ENCODE measurements around the gene CMPK2. TPM values are rescaled to one million over a fixed set of nuclear protein-coding genes. Genes with fewer than 3 reads are reported as not detected.

Gene CMPK2
- total RNA-seq, 2 experiments from 2014 or later, result 84.8 to 91.1 TPM

DNA sequence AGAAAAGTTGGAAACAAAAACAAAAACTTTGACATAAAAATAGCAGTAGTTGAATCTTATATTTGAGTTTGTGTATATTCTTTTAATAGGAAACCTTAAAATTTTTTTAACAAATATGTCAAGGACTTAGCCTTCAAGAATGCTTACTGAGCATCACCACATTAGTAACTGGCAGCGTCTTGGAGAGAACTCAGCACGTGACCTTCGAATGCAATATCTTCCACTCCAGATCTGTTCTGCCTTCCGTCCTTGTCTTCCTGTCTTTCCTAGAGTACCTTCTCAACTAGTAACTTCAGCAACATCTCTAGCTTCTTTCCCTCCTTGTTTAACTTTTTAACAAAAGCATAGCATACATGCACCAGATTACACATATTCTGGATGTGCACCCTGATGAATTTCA lies 12.8 kb upstream of the CMPK2 start:
- Mint-ChIP-seq H3K4me1 (peaks cover 55% of the 10 kb centered on the region), H3K36me3 (ENCODE audit: low read depth) (peaks cover 66% of the 10 kb centered on the region), H3K9me3 (peaks cover 5% of the 10 kb centered on the region), H3K4me3 (peak overlapping the region; percentile 87), H3K27ac (peak overlapping the region; percentile 89), H3K27me3 (peaks cover 2% of the 10 kb centered on the region)
- ChIA-PET POLR2A (interaction anchor here (0.9 to 6.3 kb wide), 10 partner anchors 9 to 1803 kb away, joined by 3 to 221 read pairs (median 10); partner anchors contain the start of genes CMPK2, ID2 and RNF144A), CTCF (interaction anchor here (0.8 to 7.2 kb wide), 8 partner anchors 12 to 166 kb away, joined by 6 to 143 read pairs (median 14); partner anchors contain the start of genes CMPK2 and RNF144A)
- no peak for DNase-seq

DNA sequence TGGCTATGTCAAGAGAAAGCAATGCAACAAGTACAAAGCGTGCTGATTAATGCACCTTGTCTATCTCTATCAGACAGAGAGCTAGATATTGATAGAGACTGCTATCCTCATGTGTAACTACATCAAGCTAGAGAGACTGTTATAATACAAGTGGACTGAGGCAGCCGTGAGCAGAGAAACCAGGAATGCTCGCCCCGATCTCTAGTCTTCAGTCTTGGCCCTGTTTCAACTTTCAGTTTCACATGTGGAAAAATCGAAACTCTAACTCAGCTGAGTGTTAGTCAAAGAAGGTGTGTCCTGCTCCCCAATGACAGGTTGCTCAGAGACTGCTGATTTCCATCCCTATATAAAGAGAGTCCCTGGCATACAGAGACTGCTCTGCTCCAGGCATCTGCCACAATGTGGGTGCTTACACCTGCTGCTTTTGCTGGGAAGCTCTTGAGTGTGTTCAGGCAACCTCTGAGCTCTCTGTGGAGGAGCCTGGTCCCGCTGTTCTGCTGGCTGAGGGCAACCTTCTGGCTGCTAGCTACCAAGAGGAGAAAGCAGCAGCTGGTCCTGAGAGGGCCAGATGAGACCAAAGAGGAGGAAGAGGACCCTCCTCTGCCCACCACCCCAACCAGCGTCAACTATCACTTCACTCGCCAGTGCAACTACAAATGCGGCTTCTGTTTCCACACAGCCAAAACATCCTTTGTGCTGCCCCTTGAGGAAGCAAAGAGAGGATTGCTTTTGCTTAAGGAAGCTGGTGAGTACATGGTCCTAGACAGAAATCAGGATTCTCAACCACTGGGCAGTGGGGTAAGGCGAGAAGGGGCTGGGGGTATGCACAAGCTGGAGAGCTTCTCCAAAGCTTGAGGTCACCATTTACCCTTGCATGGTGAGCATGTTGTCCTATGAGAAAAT lies 11.9 kb upstream of the CMPK2 start, which contains the start of gene RSAD2:
TSS of gene RSAD2 (plus strand) at position 376 of the 903 bp plus-strand sequence. CDS start at position 400, 24 bp downstream.
- Mint-ChIP-seq H3K27me3 (peaks cover 2% of the 10 kb centered on the region), H3K4me1 (peaks cover 60% of the 10 kb centered on the region), H3K9me3 (peaks cover 5% of the 10 kb centered on the region), H3K27ac (peak within 1 kb of the TSS; percentile 89), H3K4me3 (peak within 1 kb of the TSS; percentile 87), H3K36me3 (ENCODE audit: low read depth) (peaks cover 57% of the 10 kb centered on the region)
- CTCF ChIA-PET, result interaction anchor here (0.6 to 7.2 kb wide), 12 partner anchors 10 to 166 kb away, joined by 3 to 143 read pairs (median 6); partner anchors contain the start of genes CMPK2 and RNF144A
- DNase-seq, result peak; percentile 58
- POLR2A ChIA-PET, result interaction anchor here (0.9 to 6.3 kb wide), 9 partner anchors 10 to 1804 kb away, joined by 3 to 221 read pairs (median 11); partner anchors contain the start of genes CMPK2, ID2 and RNF144A

DNA sequence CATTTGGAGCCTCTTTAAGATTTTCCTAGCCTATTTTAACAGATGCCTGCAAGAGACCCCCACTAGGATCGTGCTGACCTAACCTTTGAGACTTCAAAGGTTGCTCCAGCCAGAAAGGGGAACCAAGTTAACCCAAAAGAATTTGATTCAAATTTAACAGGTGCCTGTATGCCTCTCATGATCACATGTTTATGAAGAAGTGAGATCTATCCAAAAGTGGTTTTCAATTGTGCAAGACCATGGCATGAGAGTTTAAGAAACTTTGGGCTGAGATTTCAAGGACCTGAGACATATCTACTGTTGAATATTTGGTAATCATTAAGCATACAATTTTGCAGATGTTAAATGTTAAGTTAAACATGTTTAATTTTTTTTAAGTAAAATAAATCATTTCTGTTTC lies 10.6 kb upstream of the CMPK2 start:
- CTCF ChIA-PET, result interaction anchor here (1.6 to 7.2 kb wide), 4 partner anchors 10 to 50 kb away, joined by 7 to 143 read pairs (median 26); partner anchors contain the start of genes CMPK2 and RNF144A
- H3K9me3 Mint-ChIP-seq, result peaks cover 5% of the 10 kb centered on the region
- peaks cover 50% of the 10 kb centered on the region for H3K36me3 Mint-ChIP-seq (ENCODE audit: low read depth)
- peaks cover 51% of the 10 kb centered on the region for H3K4me1 Mint-ChIP-seq
- H3K27me3 Mint-ChIP-seq, result peaks cover 5% of the 10 kb centered on the region
- H3K27ac Mint-ChIP-seq, result no peak overlapping the region
- H3K4me3 Mint-ChIP-seq, result no peak overlapping the region
- no peak for DNase-seq
- POLR2A ChIA-PET, result interaction anchor here (3.0 to 6.3 kb wide), 2 partner anchors 10 to 15 kb away, joined by 15 to 221 read pairs; partner anchors contain the start of gene CMPK2

DNA sequence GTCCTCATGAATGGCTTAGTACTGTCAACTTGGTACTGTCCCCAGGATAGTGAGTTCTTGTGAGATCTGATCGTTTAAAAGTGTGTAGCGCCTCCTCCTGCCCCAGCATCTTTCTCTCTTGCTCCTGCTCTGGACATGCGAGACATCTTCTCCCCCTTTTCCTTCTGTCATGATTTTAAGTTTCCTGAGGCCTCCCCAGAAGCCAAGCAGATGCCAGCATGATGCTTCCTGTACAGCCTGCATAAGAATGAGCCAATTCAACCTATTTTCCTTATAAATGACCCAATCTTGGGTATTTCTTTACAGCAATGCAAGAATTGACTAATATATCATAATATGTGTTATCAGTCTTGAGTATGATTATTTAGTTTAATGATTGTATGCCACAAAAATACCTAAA lies 8.3 kb upstream of the CMPK2 start:
- H3K9me3 Mint-ChIP-seq, result peaks cover 5% of the 10 kb centered on the region
- peaks cover 5% of the 10 kb centered on the region for H3K27me3 Mint-ChIP-seq
- no peak for DNase-seq
- peaks cover 42% of the 10 kb centered on the region for H3K36me3 Mint-ChIP-seq (ENCODE audit: low read depth)
- ChIA-PET CTCF (no interaction called here), POLR2A (no interaction called here)
- no peak overlapping the region for H3K27ac Mint-ChIP-seq
- no peak overlapping the region for H3K4me3 Mint-ChIP-seq
- peaks cover 35% of the 10 kb centered on the region for H3K4me1 Mint-ChIP-seq

DNA sequence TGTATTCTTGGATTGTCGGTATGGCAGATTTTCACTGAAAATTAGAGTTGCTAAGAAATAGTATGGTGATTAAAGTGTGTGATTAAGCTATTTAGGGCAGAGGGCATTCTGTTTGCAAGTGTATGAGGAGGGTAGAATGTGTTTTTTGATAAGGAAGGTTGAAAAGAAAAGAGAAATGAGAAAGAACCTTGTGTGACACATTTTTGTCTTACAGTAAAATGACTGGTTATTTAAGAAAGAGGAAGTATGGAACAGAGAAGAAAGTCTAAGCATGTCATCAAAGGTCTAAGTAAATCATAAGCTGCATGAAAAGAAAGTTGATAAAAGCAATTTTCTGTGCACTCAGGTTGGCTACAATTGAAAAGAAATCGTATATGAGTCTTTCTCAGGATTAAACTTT lies 6.7 kb upstream of the CMPK2 start:
- Mint-ChIP-seq H3K4me3 (no peak overlapping the region), H3K36me3 (ENCODE audit: low read depth) (peaks cover 38% of the 10 kb centered on the region), H3K9me3 (peaks cover 5% of the 10 kb centered on the region), H3K27me3 (peaks cover 5% of the 10 kb centered on the region), H3K27ac (no peak overlapping the region), H3K4me1 (peaks cover 36% of the 10 kb centered on the region)
- ChIA-PET CTCF (interaction anchor here (0.7 to 1.3 kb wide), 2 partner anchors 16 to 45 kb away, joined by 3 to 4 read pairs; partner anchors contain the start of gene RNF144A), POLR2A (interaction anchor here (1.4 kb wide), 1 partner anchor 10 kb away, joined by 4 read pairs; no protein-coding TSS in a partner anchor)
- no peak for DNase-seq

DNA sequence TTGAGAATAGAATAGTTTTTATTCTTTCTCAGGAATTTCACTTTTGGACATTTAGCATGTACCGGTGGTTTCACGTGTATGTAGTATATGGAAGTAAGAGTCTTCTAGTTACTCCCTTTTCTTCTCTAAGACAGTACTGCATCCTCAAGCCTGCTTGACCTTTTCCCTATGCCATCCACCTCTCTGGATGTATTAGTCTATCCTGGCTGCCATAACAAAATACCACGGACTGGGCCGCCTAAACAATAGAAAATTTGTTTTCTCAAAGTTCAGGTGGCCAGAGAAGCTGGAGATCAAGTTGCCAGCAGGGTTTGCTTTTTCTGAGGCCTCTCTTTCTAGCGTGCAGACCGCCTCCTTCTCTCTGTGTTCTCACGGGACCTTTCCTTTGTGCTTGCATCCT lies 1.3 kb upstream of the CMPK2 start:
- Mint-ChIP-seq H3K27me3 (no peaks in the 10 kb centered on the region), H3K9me3 (peaks cover 5% of the 10 kb centered on the region), H3K4me1 (peaks cover 43% of the 10 kb centered on the region), H3K27ac (peak overlapping the region; percentile 99), H3K4me3 (peak overlapping the region; percentile 97), H3K36me3 (ENCODE audit: low read depth) (peaks cover 59% of the 10 kb centered on the region)
- DNase-seq, result no peak
- CTCF ChIA-PET, result interaction anchor here (1.0 to 5.2 kb wide), 11 partner anchors 10 to 49 kb away, joined by 3 to 143 read pairs (median 5); partner anchors contain the start of genes RNF144A and RSAD2
- POLR2A ChIA-PET, result interaction anchor here (1.1 to 7.0 kb wide), 7 partner anchors 11 to 52 kb away, joined by 4 to 221 read pairs (median 20); partner anchors contain the start of gene RSAD2

DNA sequence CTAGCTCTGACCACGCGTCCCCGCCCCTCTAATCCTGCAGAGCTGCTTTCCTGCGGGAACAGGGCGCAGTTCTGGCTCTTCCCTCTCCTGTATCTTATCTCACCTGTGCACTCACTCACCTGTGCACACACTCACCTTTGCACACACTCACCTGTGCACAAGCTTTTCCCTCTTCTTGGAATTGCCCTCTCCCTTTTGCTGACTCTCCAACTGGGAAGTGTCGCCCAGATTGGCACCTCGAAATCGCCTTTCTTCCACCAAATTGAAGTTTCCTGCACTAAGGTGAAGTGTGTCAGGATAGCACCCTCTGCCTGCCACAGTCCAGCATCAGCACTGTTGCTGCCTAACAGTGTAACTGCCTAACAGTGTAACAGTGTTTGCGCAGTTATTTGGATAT lies 566 bp upstream of the CMPK2 start:
- peak overlapping the region; percentile 97 for H3K4me3 Mint-ChIP-seq
- ChIA-PET CTCF (interaction anchor here (1.1 to 5.2 kb wide), 12 partner anchors 9 to 52 kb away, joined by 3 to 143 read pairs (median 6); partner anchors contain the start of genes RNF144A and RSAD2), POLR2A (interaction anchor here (0.6 to 7.0 kb wide), 11 partner anchors 12 to 147 kb away, joined by 3 to 221 read pairs (median 6); partner anchors contain the start of gene RSAD2)
- peaks cover 12% of the 10 kb centered on the region for H3K9me3 Mint-ChIP-seq
- H3K27me3 Mint-ChIP-seq, result no peaks in the 10 kb centered on the region
- peaks cover 62% of the 10 kb centered on the region for H3K36me3 Mint-ChIP-seq (ENCODE audit: low read depth)
- DNase-seq, result peak; percentile 55
- H3K27ac Mint-ChIP-seq, result peak overlapping the region; percentile 99
- peaks cover 50% of the 10 kb centered on the region for H3K4me1 Mint-ChIP-seq

DNA sequence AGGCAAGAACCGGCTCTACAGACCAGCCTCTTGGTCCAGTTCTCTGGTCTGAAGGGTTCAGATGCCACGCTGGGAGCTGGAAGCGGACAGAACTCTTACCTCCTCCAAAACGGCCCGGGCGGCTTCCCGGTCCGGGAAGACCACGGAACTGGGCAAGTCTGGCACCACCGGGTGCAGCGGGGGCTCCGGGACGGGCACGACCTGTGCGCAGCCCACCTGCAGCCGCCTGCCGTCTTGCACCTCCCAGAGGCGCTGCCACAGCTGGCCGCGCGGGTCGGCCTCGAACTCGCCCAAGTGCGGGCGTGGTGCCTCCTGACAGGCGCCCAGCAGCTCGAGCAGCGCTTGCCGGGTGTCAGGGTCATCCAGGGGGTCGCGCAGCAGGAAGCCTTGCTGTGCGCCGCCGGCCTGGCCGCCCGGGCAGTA lies 773 bp downstream of the CMPK2 start:
- ChIA-PET CTCF (interaction anchor here (1.1 to 5.2 kb wide), 8 partner anchors 13 to 55 kb away, joined by 3 to 143 read pairs (median 8); partner anchors contain the start of gene RSAD2), POLR2A (interaction anchor here (0.7 to 7.0 kb wide), 16 partner anchors 8 to 1816 kb away, joined by 3 to 221 read pairs (median 4); partner anchors contain the start of genes ID2 and RSAD2)
- H3K9me3 Mint-ChIP-seq, result peaks cover 24% of the 10 kb centered on the region
- no peaks in the 10 kb centered on the region for H3K27me3 Mint-ChIP-seq
- peak overlapping the region; percentile 84 for H3K4me3 Mint-ChIP-seq
- DNase-seq, result peak; percentile 42
- peak overlapping the region; percentile 84 for H3K27ac Mint-ChIP-seq
- peaks cover 60% of the 10 kb centered on the region for H3K4me1 Mint-ChIP-seq
- peaks cover 74% of the 10 kb centered on the region for H3K36me3 Mint-ChIP-seq (ENCODE audit: low read depth)

DNA sequence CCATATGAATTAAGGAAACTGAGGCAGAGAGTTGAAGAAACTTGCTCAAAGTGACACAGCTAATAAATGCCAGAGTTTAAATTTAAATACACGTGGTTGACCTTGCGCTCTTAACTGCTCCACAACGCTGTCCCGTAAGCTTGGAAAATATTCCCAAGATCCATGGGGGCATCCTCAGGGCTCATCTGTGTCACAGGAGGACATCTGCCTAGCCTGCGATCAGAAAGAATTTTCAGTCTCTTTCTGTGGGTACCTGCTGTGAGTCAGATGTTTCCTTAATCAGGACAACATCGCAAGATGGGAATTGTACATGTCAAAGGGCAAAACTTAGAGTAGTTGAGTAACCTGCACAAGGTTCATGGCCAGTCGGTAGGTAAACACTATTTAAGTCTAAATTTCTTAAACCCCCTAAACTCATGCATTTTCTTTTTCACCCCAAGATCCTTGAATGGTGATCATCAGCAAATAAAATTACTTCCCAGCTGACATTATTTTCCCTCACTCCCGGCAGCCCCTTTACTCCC lies 1.4 kb downstream of the CMPK2 start:
- DNase-seq, result no peak
- ChIA-PET CTCF (interaction anchor here (1.4 to 5.2 kb wide), 5 partner anchors 14 to 41 kb away, joined by 4 to 143 read pairs (median 7); partner anchors contain the start of gene RSAD2), POLR2A (interaction anchor here (0.9 to 7.0 kb wide), 11 partner anchors 14 to 83 kb away, joined by 3 to 221 read pairs (median 6); partner anchors contain the start of gene RSAD2)
- no peaks in the 10 kb centered on the region for H3K27me3 Mint-ChIP-seq
- H3K4me1 Mint-ChIP-seq, result peaks cover 61% of the 10 kb centered on the region
- peak overlapping the region; percentile 84 for H3K4me3 Mint-ChIP-seq
- H3K27ac Mint-ChIP-seq, result peak overlapping the region; percentile 84
- peaks cover 31% of the 10 kb centered on the region for H3K9me3 Mint-ChIP-seq
- H3K36me3 Mint-ChIP-seq (ENCODE audit: low read depth), result peaks cover 76% of the 10 kb centered on the region

DNA sequence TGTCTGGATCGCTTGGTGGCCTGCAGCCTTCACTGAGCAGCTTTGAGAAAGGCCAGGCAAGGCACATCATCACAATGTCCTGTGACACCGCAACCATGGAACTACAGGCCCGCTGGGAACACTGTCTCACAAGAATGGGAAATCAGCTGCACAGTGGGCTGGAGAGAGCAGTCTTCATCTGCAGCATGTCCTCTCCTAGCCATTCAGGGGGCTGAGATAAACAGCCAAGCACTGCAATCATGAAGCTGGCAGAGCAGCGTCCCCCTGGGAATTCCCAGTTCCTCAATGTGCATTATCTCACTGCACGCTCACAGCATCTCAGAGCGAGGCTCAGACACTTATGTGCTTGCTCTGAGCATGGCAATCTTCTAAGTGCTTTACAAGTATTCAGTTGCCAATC lies 1.9 kb downstream of the CMPK2 start:
- POLR2A ChIA-PET, result interaction anchor here (1.1 to 7.0 kb wide), 4 partner anchors 14 to 55 kb away, joined by 3 to 221 read pairs (median 36); partner anchors contain the start of gene RSAD2
- no peak for DNase-seq
- H3K36me3 Mint-ChIP-seq (ENCODE audit: low read depth), result peaks cover 76% of the 10 kb centered on the region
- CTCF ChIA-PET, result interaction anchor here (5.2 kb wide), 1 partner anchor 14 kb away, joined by 143 read pairs; the partner anchor contains the start of gene RSAD2
- H3K9me3 Mint-ChIP-seq, result peaks cover 34% of the 10 kb centered on the region
- H3K27ac Mint-ChIP-seq, result peak overlapping the region; percentile 84
- H3K4me3 Mint-ChIP-seq, result peak overlapping the region; percentile 84
- H3K4me1 Mint-ChIP-seq, result peaks cover 65% of the 10 kb centered on the region
- H3K27me3 Mint-ChIP-seq, result no peaks in the 10 kb centered on the region

DNA sequence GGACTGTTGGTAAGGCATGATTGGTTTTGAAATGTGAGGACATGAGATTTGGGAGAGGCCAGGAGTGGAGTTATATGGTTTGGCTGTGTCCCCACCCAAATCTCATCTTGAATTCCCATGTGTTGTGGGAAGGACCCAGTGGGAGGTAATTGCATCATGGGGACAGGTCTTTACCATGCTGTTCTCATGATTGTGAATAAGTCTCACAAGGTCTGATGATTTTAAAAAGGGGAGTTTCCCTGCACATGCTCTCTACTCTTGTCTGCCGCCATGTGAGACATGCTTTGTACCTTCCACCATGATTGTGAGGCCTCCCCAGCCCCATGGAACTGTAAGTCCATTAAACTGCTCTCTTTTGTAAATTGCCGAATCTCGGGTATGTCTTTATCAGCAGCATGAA lies 5.4 kb downstream of the CMPK2 start:
- Mint-ChIP-seq H3K9me3 (peaks cover 39% of the 10 kb centered on the region), H3K4me3 (no peak overlapping the region), H3K36me3 (ENCODE audit: low read depth) (peaks cover 95% of the 10 kb centered on the region), H3K4me1 (peaks cover 75% of the 10 kb centered on the region), H3K27ac (no peak overlapping the region), H3K27me3 (no peaks in the 10 kb centered on the region)
- ChIA-PET POLR2A (interaction anchor here (1.6 to 3.6 kb wide), 2 partner anchors 10 to 17 kb away, joined by 3 to 15 read pairs; partner anchors contain the start of gene RSAD2), CTCF (no interaction called here)
- DNase-seq, result no peak
